ENCODE results near the gene RNF114.
A peak's percentile ranks its signal among the peaks of the same experiment; 100 is the strongest.

Gene RNF114

DNA sequence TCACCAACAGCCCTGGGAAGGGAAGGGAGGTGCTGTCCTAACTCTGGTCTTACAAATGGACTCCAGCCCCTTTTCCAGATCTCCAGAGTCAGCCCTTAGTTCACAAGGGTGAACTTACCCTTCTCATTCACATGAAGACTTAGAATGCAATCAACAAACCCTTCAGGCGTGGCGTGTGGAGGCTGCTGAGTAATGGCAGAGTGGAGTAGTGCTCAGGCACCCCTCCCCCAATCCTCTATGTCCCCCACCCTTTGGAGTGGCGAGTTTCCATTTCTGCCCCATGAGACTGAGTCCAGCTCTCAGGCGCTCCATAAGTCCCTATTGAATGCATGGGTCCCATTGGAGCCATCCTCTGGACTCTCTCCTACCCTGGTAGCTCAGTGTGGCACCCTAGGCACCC is 49.9 kb downstream of the RNF114 start:
- peak overlapping the region; percentile 97 for H3K4me3 ChIP-seq (ENCODE audit: low read depth, low read length)
- in situ Hi-C loops (cut with HindIII; ENCODE audit: low pct_ligation_motif_present, low sequenced_read_pairs) = no loop called here
- no peaks in the 10 kb centered on the region for H3K27me3 ChIP-seq (replicated peaks)
- H3K36me3 ChIP-seq (replicated peaks) = peaks cover 22% of the 10 kb centered on the region
- no peak overlapping the region for H3K27ac ChIP-seq
- no peak for DNase-seq
- TF ChIP-seq, protein P1, sequence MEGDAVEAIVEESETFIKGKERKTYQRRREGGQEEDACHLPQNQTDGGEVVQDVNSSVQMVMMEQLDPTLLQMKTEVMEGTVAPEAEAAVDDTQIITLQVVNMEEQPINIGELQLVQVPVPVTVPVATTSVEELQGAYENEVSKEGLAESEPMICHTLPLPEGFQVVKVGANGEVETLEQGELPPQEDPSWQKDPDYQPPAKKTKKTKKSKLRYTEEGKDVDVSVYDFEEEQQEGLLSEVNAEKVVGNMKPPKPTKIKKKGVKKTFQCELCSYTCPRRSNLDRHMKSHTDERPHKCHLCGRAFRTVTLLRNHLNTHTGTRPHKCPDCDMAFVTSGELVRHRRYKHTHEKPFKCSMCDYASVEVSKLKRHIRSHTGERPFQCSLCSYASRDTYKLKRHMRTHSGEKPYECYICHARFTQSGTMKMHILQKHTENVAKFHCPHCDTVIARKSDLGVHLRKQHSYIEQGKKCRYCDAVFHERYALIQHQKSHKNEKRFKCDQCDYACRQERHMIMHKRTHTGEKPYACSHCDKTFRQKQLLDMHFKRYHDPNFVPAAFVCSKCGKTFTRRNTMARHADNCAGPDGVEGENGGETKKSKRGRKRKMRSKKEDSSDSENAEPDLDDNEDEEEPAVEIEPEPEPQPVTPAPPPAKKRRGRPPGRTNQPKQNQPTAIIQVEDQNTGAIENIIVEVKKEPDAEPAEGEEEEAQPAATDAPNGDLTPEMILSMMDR (IDR thresholded peaks at IDR 0.05; ENCODE audit: low read depth, low read length, missing control alignments) = no peak

DNA sequence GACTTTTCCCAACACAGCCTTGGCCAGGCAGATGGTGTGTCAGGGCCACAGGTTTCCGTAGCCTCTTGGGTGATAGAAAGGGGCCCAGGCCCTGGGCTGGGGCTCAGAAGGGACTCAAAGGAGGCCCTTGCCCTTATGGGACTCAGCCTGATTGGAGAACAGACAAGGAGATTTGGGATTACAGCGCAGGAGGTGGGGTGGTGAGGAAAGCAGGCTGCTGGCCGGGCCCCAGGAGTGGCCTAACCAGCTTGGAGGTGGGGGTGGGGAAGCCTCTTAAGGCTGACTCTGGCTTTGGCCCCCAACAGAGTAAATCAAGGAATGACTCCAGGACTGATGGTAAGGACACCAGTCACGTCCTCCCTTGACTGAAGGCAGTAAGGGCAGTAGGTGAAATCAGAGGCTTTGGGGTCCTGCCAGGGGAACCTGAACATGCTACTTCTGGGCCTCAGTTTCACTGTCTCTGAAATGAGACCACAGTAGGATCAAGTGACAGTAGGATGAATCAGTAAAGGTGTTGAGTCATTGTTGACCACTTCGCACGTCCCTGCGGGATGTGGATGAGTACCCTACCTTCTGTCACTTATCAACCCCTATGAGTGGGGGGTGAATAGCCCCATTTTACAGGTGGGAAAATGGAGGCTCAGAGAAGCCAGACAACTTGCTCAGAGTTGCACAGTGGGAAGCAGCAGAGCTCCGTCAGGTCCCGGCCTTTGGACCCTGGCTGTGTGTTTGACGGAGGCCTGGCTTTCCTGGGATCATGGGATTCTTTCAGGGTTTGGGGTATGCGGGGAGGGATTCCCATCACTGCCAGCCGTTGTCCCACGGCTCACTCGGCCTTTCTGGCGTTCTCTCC is 51.0 kb downstream of the RNF114 start:
- Histone ChIP-seq H3K4me3 (ENCODE audit: low read depth, low read length) (peak overlapping the region; percentile 97), H3K27ac (no peak overlapping the region), H3K27me3 (replicated peaks) (no peaks in the 10 kb centered on the region), H3K36me3 (replicated peaks) (peaks cover 22% of the 10 kb centered on the region)
- TF ChIP-seq, protein P1 (IDR thresholded peaks at IDR 0.05; ENCODE audit: low read depth, low read length, missing control alignments) = no peak
- no peak for DNase-seq
- in situ Hi-C loops (cut with HindIII; ENCODE audit: low pct_ligation_motif_present, low sequenced_read_pairs) = no loop called here

DNA sequence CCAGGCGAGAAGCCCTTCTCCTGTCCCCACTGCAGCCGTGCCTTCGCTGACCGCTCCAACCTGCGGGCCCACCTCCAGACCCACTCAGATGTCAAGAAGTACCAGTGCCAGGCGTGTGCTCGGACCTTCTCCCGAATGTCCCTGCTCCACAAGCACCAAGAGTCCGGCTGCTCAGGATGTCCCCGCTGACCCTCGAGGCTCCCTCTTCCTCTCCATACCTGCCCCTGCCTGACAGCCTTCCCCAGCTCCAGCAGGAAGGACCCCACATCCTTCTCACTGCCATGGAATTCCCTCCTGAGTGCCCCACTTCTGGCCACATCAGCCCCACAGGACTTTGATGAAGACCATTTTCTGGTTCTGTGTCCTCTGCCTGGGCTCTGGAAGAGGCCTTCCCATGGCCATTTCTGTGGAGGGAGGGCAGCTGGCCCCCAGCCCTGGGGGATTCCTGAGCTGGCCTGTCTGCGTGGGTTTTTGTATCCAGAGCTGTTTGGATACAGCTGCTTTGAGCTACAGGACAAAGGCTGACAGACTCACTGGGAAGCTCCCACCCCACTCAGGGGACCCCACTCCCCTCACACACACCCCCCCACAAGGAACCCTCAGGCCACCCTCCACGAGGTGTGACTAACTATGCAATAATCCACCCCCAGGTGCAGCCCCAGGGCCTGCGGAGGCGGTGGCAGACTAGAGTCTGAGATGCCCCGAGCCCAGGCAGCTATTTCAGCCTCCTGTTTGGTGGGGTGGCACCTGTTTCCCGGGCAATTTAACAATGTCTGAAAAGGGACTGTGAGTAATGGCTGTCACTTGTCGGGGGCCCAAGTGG is 51.9 kb downstream of the RNF114 start:
- H3K27ac ChIP-seq = no peak overlapping the region
- H3K36me3 ChIP-seq (replicated peaks) = peaks cover 22% of the 10 kb centered on the region
- H3K4me3 ChIP-seq (ENCODE audit: low read depth, low read length) = peak overlapping the region; percentile 17
- TF ChIP-seq, protein P1 (IDR thresholded peaks at IDR 0.05; ENCODE audit: low read depth, low read length, missing control alignments) = no peak
- DNase-seq = no peak
- no peaks in the 10 kb centered on the region for H3K27me3 ChIP-seq (replicated peaks)
- in situ Hi-C loops (cut with HindIII; ENCODE audit: low pct_ligation_motif_present, low sequenced_read_pairs) = no loop called here

DNA sequence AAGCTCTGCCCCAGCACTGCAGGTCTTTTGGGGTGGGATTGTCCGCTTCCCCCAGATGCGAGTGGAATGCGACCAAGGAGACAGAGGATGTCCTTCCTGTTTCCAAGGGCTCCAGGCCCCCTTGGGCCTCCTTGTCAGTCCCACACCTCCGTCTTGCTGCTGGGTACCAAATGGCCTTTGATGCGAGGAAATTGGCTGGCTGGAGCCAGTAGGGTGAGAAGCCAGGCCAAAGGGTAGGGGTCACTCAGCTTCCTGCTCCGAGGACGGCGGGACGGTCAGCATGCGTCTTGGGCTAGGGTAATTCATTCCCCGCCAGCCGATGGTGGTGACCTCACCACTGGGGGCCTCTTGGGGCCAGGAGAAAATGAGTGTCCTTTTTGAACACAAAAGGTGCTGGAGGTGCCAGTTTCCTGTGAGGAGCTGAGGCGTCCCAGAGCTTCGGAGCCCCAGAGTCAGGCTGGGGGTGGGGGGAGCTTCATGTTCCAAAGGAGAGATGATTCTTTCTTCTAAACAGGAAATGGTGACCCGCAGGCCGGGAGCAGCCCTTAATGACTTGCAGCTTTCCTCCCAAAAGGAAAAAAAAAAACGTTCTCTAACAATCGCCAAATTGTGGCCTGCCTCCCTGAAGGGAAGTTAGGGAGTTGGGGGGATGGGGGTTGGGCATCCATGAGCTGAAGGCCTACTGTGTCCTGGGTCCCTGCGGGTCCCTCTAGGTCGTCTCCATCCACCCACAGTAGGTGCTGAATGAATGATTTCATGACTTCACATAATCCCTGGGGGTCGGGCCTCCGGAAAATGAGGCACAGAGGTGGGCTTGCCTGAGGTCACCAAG is 53.3 kb downstream of the RNF114 start:
- peak overlapping the region; percentile 14 for H3K27ac ChIP-seq
- DNase-seq = peak; percentile 51
- peaks cover 15% of the 10 kb centered on the region for H3K36me3 ChIP-seq (replicated peaks)
- in situ Hi-C loops (cut with HindIII; ENCODE audit: low pct_ligation_motif_present, low sequenced_read_pairs) = no loop called here
- H3K27me3 ChIP-seq (replicated peaks) = no peaks in the 10 kb centered on the region
- H3K4me3 ChIP-seq (ENCODE audit: low read depth, low read length) = peak overlapping the region; percentile 5
- TF ChIP-seq, protein P1 (IDR thresholded peaks at IDR 0.05; ENCODE audit: low read depth, low read length, missing control alignments) = no peak

DNA sequence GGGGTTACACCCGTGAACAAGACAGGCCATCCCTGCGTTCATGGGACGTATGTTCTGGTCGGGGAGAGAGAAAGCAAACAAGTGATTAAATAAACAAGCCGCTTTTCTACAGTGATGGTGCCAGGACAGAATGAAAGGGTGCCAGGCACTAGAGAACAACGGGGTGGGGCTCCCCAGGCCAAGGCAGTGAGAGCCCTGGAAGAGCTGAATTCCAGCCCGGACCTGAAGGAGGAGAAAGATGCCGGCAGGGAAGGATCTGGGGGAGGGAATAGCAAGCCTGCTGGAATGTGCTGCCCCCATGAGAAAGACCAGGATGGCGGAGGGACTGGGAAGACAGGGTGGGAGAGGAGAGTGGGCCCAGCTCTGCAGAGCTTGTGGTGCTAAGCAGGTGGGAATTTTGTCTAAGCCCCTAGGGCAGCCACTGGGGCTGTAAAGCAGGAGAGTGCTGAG is 54.1 kb downstream of the RNF114 start:
- H3K4me3 ChIP-seq (ENCODE audit: low read depth, low read length) = no peak overlapping the region

More for the DNA sequence above, 54.1 kb downstream of the RNF114 start:
- Histone ChIP-seq H3K27ac (no peak overlapping the region), H3K27me3 (replicated peaks) (no peaks in the 10 kb centered on the region), H3K36me3 (replicated peaks) (peaks cover 15% of the 10 kb centered on the region)
- in situ Hi-C loops (cut with HindIII; ENCODE audit: low pct_ligation_motif_present, low sequenced_read_pairs) = no loop called here
- TF ChIP-seq, protein P1 (IDR thresholded peaks at IDR 0.05; ENCODE audit: low read depth, low read length, missing control alignments) = no peak
- DNase-seq = no peak
